K562 (cell line): Measurements from ENCODE around the gene COL26A1. TPM values are rescaled to one million over a fixed set of nuclear protein-coding genes. Genes with fewer than 3 reads are reported as not detected.

Experiments used
- MLX ChIP-seq, 2 experiments: fragments of 450-650 bp in 1 of 2; sonication (generic) in 1 of 2; formaldehyde crosslinking; conservative IDR thresholded peaks; 2 replicates each; pipeline versions ENCODE4 v1.4.0 to v1.8.1; 2020 to 2022; ENCODE audit warnings: mild to moderate bottlenecking in 1 of 2, missing genetic modification reagents in 1 of 2
- ZNF318 ChIP-seq, 2 experiments: fragments of 450-650 bp; IDR thresholded peaks; 2 replicates each; pipeline ENCODE4 v1.6.1; 2016; ENCODE audit warnings: mild to moderate bottlenecking in 2 of 2, borderline replicate concordance in 1 of 2, low read depth in 1 of 2, moderate library complexity in 1 of 2
- polyA plus RNA-seq, 8 experiments: library from polyadenylated mRNA; depleted of rRNA in 4 of 8; stranded (reverse) in 5 of 8; unstranded in 3 of 8; fragments of >200 nt; fragmentation: Nextera tagmentation in 2 of 8; fragmentation: Illumina TruSeq in 1 of 8; extraction: Ambion mirVana in 2 of 8; extraction: Trizol in 1 of 8; gene quantifications; 2 replicates each; pipeline versions ENCODE4 v1.2.1 to v1.2.3, GENCODE V29; 2011 to 2014; ENCODE audit warnings: inconsistent platforms in 1 of 8, missing spikeins in 1 of 8
- total RNA-seq, 7 experiments: library from RNA; depleted of rRNA in 6 of 7; stranded (reverse); fragments of >200 nt in 6 of 7; fragmentation: Illumina TruSeq in 2 of 7; extraction: Trizol in 2 of 7; gene quantifications; 2 replicates each; pipeline versions ENCODE4 v1.2.1 to v1.2.3, GENCODE V29; 2011 to 2021; ENCODE audit warnings: low replicate concordance in 1 of 7

The COL26A1 gene
- total and polyA plus RNA-seq, 9 of the 15 experiments (the other 6 are each of a cell fraction or from before 2014, with no cell fraction given) = 0.04 to 0.39 (median 0.07) TPM; not detected in 5

DNA sequence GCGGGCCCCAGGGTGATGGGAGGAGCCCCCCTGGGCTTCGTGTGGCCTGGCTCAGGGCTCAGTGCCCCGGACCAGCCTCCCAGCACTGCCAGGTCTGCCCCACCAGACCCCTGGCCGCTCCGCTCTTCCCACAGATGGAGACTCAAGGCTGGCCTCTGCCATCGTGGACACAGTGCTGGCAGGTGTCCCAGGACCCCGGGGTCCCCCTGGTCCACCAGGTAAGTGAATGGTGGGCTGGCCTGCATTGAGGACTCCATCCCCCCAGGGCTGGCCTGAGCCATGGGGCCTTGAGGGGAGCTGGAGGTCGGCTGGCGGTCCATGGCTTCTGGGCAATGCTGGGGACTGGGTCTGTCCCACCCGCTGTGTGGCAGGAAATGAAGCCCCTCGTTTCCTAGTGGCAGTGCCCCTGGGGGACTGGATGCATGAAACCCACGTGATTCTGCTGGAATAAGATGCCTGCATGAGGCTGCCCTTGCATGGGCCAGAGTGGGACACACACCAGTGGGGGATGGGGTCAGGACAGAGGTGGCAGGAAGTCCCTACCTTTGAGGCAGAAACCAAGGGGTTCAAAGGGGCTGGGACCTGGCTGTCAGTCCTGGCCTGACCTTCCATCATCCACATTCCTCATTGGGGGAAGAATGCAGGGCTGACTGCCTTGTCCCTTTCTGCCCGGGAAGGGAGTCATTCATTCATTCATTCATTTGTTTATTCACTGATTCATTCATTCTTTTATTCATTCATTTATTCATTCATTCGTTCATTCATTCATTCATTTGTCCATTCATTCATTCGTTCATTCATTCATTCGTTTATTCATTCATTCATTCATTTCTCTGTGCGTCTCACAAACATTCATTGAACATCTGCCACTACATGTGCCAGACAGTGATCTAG is 184.6 kb downstream of the COL26A1 start (continued):
- TF ChIP-seq ZNF318 (IDR thresholded peaks at IDR 0.05; ENCODE audit: borderline replicate concordance in 1 of 2, low read depth in 1 of 2) (peak in 1 of 2 experiments; percentile 74; a peak in 2 of 4 replicates), MLX (CRISPR knock-in tag; conservative IDR thresholded peaks at IDR 0.05) (no peak)
